Ureter (tissue), 1 donor: ENCODE data around the gene FBLN2. TPM values are rescaled to one million over a fixed set of nuclear protein-coding genes. Genes with fewer than 3 reads are reported as not detected.

Source experiments
- DNase-seq: peaks from one replicate; pipeline ENCODE4 v3.0.0-alpha.2; 2020; ENCODE audit warnings: low spot score
- total RNA-seq: library from RNA; stranded (reverse); gene quantifications from one replicate; pipeline ENCODE4 v1.2.4, GENCODE V29; 2023
- donor health status: DM: yes; HTN: yes; CAD: no.

FBLN2 gene
- total RNA-seq, 1 donor from 2014 or later, result 42.7 TPM

GRCh38 chr3:13600950-13601691, 52.2 kb downstream of the FBLN2 start:
- no peak for DNase-seq

- no peak for DNase-seq
Measured at GRCh38 chr3:13601692-13602080, 52.8 kb downstream of the FBLN2 start.

GRCh38 chr3:13605555-13605954, 56.6 kb downstream of the FBLN2 start:
- no peak for DNase-seq

GRCh38 chr3:13607821-13608597, 59.1 kb downstream of the FBLN2 start:
- DNase-seq, result no peak

GRCh38 chr3:13608969-13609725, 60.2 kb downstream of the FBLN2 start:
- DNase-seq, result no peak

- no peak for DNase-seq
Measured at GRCh38 chr3:13610006-13610570, 61.2 kb downstream of the FBLN2 start.

- no peak for DNase-seq
Measured at GRCh38 chr3:13611221-13611620, 62.3 kb downstream of the FBLN2 start.

GRCh38 chr3:13612829-13613228, 63.9 kb downstream of the FBLN2 start:
- DNase-seq, result no peak

- no peak for DNase-seq
Measured at GRCh38 chr3:13613343-13614190, 64.6 kb downstream of the FBLN2 start.

GRCh38 chr3:13614607-13615006, 65.7 kb downstream of the FBLN2 start:
- no peak for DNase-seq

- DNase-seq, result no peak
Measured at GRCh38 chr3:13615019-13615528, 66.1 kb downstream of the FBLN2 start.

GRCh38 chr3:13616359-13616758, 67.4 kb downstream of the FBLN2 start:
- no peak for DNase-seq

- DNase-seq, result no peak
Measured at GRCh38 chr3:13617097-13617738, 68.3 kb downstream of the FBLN2 start.

GRCh38 chr3:13617981-13618380, 69.1 kb downstream of the FBLN2 start:
- no peak for DNase-seq

- DNase-seq, result no peak
Measured at GRCh38 chr3:13618836-13619235, 69.9 kb downstream of the FBLN2 start.

- DNase-seq, result no peak
Measured at GRCh38 chr3:13619661-13620230, 70.8 kb downstream of the FBLN2 start.

GRCh38 chr3:13620281-13620680, 71.4 kb downstream of the FBLN2 start:
- DNase-seq, result no peak

- no peak for DNase-seq
Measured at GRCh38 chr3:13620776-13621365, 71.9 kb downstream of the FBLN2 start.

GRCh38 chr3:13621381-13622221, 72.7 kb downstream of the FBLN2 start:
- no peak for DNase-seq
